MM.1S (cell line): ENCODE results near the gene CHMP6.

ENCODE experiments used
- DNase-seq: peaks from one replicate; pipeline ENCODE4 v3.0.0-alpha.2; 2015
- H2AFZ ChIP-seq: fragments of 300-600 bp; sonication (generic); 2 replicates; pipeline ENCODE4 v1.6.0; 2016; ENCODE audit warnings: antibody characterized with exemption, low read length
- H3F3A ChIP-seq: fragments of 300-600 bp; sonication (generic); 2 replicates; pipeline ENCODE4 v1.6.1; 2016; ENCODE audit warnings: mild to moderate bottlenecking, antibody characterized with exemption, low read length, moderate library complexity, mixed read lengths; ENCODE audit not compliant: insufficient read depth
- H3K27ac ChIP-seq: fragments of 300-600 bp; sonication (generic); 2 replicates; pipeline ENCODE4 v1.5.1; 2016; ENCODE audit warnings: mild to moderate bottlenecking, low read length
- H3K27me3 ChIP-seq: fragments of 300-600 bp; sonication (generic); replicated peaks from 2 replicates; pipeline ENCODE4 v1.6.0; 2016; ENCODE audit warnings: low read length; ENCODE audit not compliant: insufficient read depth
- H3K36me3 ChIP-seq: fragments of 300-600 bp; sonication (generic); replicated peaks from 2 replicates; pipeline ENCODE4 v1.6.1; 2016; ENCODE audit warnings: mild to moderate bottlenecking, low read length, mixed read lengths; ENCODE audit not compliant: insufficient read depth
- H3K4me1 ChIP-seq: fragments of 300-600 bp; sonication (generic); 2 replicates; pipeline ENCODE4 v1.6.1; 2016; ENCODE audit warnings: low read length, mixed read lengths
- H3K4me2 ChIP-seq: fragments of 300-600 bp; sonication (generic); 2 replicates; pipeline ENCODE4 v1.6.0; 2016; ENCODE audit warnings: low read depth, low read length
- H3K4me3 ChIP-seq: fragments of 300-600 bp; sonication (generic); 2 replicates; pipeline ENCODE4 v1.5.1; 2016; ENCODE audit warnings: low read length, mixed read lengths
- H3K79me2 ChIP-seq: fragments of 300-600 bp; sonication (generic); 2 replicates; pipeline ENCODE4 v1.6.1; 2016; ENCODE audit warnings: mixed run types, low read length, mixed read lengths
- H3K9ac ChIP-seq: fragments of 300-600 bp; sonication (generic); 2 replicates; pipeline ENCODE4 v1.6.1; 2016; ENCODE audit warnings: low read length, mixed read lengths
- H3K9me2 ChIP-seq: fragments of 300-600 bp; sonication (generic); replicated peaks from 2 replicates; pipeline ENCODE4 v1.6.1; 2016; ENCODE audit warnings: mild to moderate bottlenecking, low read length, mixed read lengths; ENCODE audit not compliant: insufficient read depth
- H3K9me3 ChIP-seq: fragments of 300-600 bp; sonication (generic); replicated peaks from 2 replicates; pipeline ENCODE4 v1.6.1; 2016; ENCODE audit warnings: mild to moderate bottlenecking, low read length, mixed read lengths; ENCODE audit not compliant: insufficient read depth
- H4K20me1 ChIP-seq: fragments of 300-600 bp; sonication (generic); 2 replicates; pipeline ENCODE4 v1.6.1; 2016; ENCODE audit warnings: mild to moderate bottlenecking, low read length, moderate library complexity, mixed read lengths; ENCODE audit not compliant: insufficient read depth
- CTCF ChIP-seq: fragments of 300-600 bp; sonication (generic); IDR thresholded peaks from 2 replicates; pipeline ENCODE4 v1.5.1; 2016; ENCODE audit warnings: antibody characterized with exemption, low read length, mixed read lengths
- EZH2 ChIP-seq: fragments of 300-600 bp; sonication (generic); optimal IDR thresholded peaks from 2 replicates; pipeline ENCODE3; 2017; ENCODE audit warnings: low read depth, mild to moderate bottlenecking, antibody characterized with exemption, low read length, mixed read lengths
- EZH2phosphoT487 ChIP-seq: fragments of 300-600 bp; sonication (generic); IDR thresholded peaks from 2 replicates; pipeline ENCODE4 v1.6.1; 2018; ENCODE audit warnings: antibody characterized with exemption, low read length

The CHMP6 gene

GRCh38 chr17:81000631-81001357 is 9.2 kb downstream of the CHMP6 start:
- Histone ChIP-seq H3K79me2 (no peaks in the 10 kb centered on the region), H3K4me3 (no peak overlapping the region), H2AFZ (no peak overlapping the region), H3K27me3 (peaks cover 15% of the 10 kb centered on the region), H3F3A (no peaks in the 10 kb centered on the region; the same call in 1 of the 2 replicates), H3K36me3 (no peaks in the 10 kb centered on the region; the same call in 1 of the 2 replicates), H3K9me2 (no peaks in the 10 kb centered on the region), H3K4me1 (no peaks in the 10 kb centered on the region), H3K4me2 (no peak overlapping the region), H4K20me1 (no peaks in the 10 kb centered on the region), H3K9me3 (no peaks in the 10 kb centered on the region), H3K27ac (no peak overlapping the region), H3K9ac (no peak overlapping the region)
- TF ChIP-seq CTCF: no peak
- TF ChIP-seq EZH2phosphoT487: no peak
- TF ChIP-seq EZH2: no peak
- DNase-seq: no peak

- Histone ChIP-seq H3K27me3 (peaks cover 21% of the 10 kb centered on the region), H3K36me3 (no peaks in the 10 kb centered on the region), H3F3A (no peaks in the 10 kb centered on the region; the same call in 1 of the 2 replicates), H3K4me1 (no peaks in the 10 kb centered on the region), H3K27ac (no peak overlapping the region), H2AFZ (no peak overlapping the region), H3K79me2 (no peaks in the 10 kb centered on the region), H3K4me3 (no peak overlapping the region), H3K9me2 (no peaks in the 10 kb centered on the region), H3K4me2 (no peak overlapping the region), H4K20me1 (no peaks in the 10 kb centered on the region), H3K9ac (no peak overlapping the region), H3K9me3 (no peaks in the 10 kb centered on the region)
- TF ChIP-seq EZH2phosphoT487 (no peak), CTCF (no peak), EZH2 (no peak)
- no peak for DNase-seq
Measured at GRCh38 chr17:81002013-81002384, 10.4 kb downstream of the CHMP6 start.

GRCh38 chr17:81002409-81003361 is 11.0 kb downstream of the CHMP6 start:
- no peaks in the 10 kb centered on the region for H3K79me2 ChIP-seq
- no peak overlapping the region for H3K4me2 ChIP-seq
- DNase-seq: no peak
- no peaks in the 10 kb centered on the region for H3K36me3 ChIP-seq
- H3F3A ChIP-seq: no peaks in the 10 kb centered on the region; the same call in 1 of the 2 replicates
- no peak overlapping the region for H3K27ac ChIP-seq
- H3K4me3 ChIP-seq: no peak overlapping the region
- peaks cover 21% of the 10 kb centered on the region for H3K27me3 ChIP-seq
- H3K9ac ChIP-seq: no peak overlapping the region
- no peak for TF ChIP-seq EZH2
- no peak for TF ChIP-seq EZH2phosphoT487
- TF ChIP-seq CTCF: no peak
- no peaks in the 10 kb centered on the region for H3K4me1 ChIP-seq
- H2AFZ ChIP-seq: no peak overlapping the region
- H4K20me1 ChIP-seq: no peaks in the 10 kb centered on the region
- no peaks in the 10 kb centered on the region for H3K9me3 ChIP-seq
- no peaks in the 10 kb centered on the region for H3K9me2 ChIP-seq
